VCaP (cell line): ENCODE measurements around the gene AGBL1.

ENCODE experiments used
- H3K27ac ChIP-seq: fragments of 450-650 bp; 2 replicates; pipeline ENCODE4 v1.5.1; 2017
- CTCF ChIP-seq: fragments of 450-650 bp; conservative IDR thresholded peaks from 2 replicates; pipeline ENCODE4 v1.5.1; 2017; ENCODE audit warnings: mild to moderate bottlenecking, moderate library complexity

Gene AGBL1

GRCh38 chr15:86772369-86773059 is 692.8 kb downstream of the AGBL1 start:
- no peak for TF ChIP-seq CTCF
- H3K27ac ChIP-seq, result no peak overlapping the region

GRCh38 chr15:86773736-86774135 is 694.1 kb downstream of the AGBL1 start:
- no peak overlapping the region for H3K27ac ChIP-seq
- TF ChIP-seq CTCF, result no peak

GRCh38 chr15:86776145-86776544 is 696.5 kb downstream of the AGBL1 start:
- no peak for TF ChIP-seq CTCF

GRCh38 chr15:86796521-86796920 is 716.9 kb downstream of the AGBL1 start:
- TF ChIP-seq CTCF, result no peak
- no peak overlapping the region for H3K27ac ChIP-seq

More at GRCh38 chr15:86776145-86776544, 696.5 kb downstream of the AGBL1 start:
- no peak overlapping the region for H3K27ac ChIP-seq

- no peak overlapping the region for H3K27ac ChIP-seq
- TF ChIP-seq CTCF, result no peak
Observed at GRCh38 chr15:86797135-86797534, 717.5 kb downstream of the AGBL1 start.

DNA sequence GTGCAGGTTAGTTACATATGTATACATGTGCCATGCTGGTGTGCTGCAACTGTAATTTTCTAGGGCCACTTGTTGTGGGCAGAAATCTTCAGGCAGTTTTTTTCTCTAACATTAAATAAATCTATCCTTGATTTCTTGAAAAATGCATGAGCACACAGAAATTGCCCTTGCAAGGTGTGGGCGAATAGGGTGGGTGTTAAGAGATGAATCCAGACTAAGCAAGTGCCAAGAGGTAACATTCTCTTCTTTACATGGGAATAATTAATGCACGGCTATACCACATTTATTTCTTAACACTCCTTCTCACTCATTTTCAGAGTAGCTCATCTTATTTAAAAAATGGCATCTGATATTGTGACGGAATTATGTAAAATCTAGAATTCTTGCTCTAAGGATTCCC is 719.6 kb downstream of the AGBL1 start:
- no peak for TF ChIP-seq CTCF
- H3K27ac ChIP-seq, result no peak overlapping the region

- no peak for TF ChIP-seq CTCF
Observed at GRCh38 chr15:86802244-86802643, 722.6 kb downstream of the AGBL1 start.

More at GRCh38 chr15:86802244-86802643, 722.6 kb downstream of the AGBL1 start:
- no peak overlapping the region for H3K27ac ChIP-seq
